ENCODE measurements around the gene NCK2.

The NCK2 gene

DNA sequence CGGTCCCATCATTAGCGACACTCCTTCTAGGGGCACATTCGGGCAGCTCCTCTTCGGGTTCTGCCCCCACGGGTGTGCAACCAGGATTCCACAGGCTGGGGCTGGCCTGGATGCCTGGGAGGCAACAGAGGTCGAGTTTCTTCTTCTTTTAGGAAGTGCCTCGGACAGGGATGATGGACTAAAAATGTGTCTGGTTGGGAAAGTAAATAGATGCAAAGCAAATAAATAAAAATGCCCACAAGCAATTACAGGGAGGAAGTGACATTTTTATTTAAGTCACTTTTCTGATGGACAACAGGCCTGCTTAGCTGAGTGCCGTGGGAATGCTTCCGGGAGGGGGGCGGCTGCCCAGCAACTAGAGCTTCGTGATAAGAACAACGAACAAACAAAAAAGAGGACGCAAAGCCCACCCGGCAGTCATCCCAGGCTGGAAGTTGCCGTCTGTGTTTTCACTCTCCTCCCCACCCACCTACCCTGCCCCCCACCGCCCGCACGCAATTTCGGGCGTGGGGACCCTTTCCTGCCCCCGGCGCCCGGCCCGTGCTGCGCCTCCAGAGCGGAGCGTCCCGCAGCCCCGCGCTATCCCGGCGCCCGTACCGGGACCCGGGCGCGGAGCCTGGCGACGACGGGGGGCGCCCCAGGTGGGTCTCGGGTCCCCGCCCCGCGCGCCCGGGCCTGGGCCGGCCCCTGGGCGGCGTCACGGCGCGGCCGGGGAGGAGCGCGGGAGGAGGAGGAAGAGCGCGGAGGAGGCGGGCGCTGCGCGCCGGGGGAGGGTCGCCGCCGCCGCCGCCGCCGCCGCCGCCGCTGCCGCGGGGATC is 412 bp upstream of the NCK2 start:
- peaks cover 19% of the 10 kb centered on the region for H3K36me3 ChIP-seq (ENCODE audit: insufficient read depth, insufficient read length, low read length)
- no peaks in the 10 kb centered on the region for H3K9me3 ChIP-seq (ENCODE audit: insufficient read depth, low read length)
- H3K27me3 ChIP-seq (ENCODE audit: insufficient read depth, insufficient read length), result peaks cover 24% of the 10 kb centered on the region
- TF ChIP-seq ZNF274 (IDR thresholded peaks at IDR 0.05; ENCODE audit: low read depth, low read length) (no peak), SUZ12 (IDR thresholded peaks at IDR 0.05; ENCODE audit: extremely low read depth, insufficient read depth, insufficient read length) (no peak), YY1 (IDR thresholded peaks at IDR 0.05; ENCODE audit: insufficient read depth, insufficient read length) (no peak)
- H3K4me1 ChIP-seq (ENCODE audit: insufficient read depth, insufficient read length), result peaks cover 3% of the 10 kb centered on the region
- H3K9ac ChIP-seq (ENCODE audit: insufficient read length, low read depth), result no peak overlapping the region
- H3K4me3 ChIP-seq (ENCODE audit: insufficient read length, low read depth), result peak overlapping the region; percentile 38
- no peak for DNase-seq (ENCODE audit: low read depth, low spot score)

DNA sequence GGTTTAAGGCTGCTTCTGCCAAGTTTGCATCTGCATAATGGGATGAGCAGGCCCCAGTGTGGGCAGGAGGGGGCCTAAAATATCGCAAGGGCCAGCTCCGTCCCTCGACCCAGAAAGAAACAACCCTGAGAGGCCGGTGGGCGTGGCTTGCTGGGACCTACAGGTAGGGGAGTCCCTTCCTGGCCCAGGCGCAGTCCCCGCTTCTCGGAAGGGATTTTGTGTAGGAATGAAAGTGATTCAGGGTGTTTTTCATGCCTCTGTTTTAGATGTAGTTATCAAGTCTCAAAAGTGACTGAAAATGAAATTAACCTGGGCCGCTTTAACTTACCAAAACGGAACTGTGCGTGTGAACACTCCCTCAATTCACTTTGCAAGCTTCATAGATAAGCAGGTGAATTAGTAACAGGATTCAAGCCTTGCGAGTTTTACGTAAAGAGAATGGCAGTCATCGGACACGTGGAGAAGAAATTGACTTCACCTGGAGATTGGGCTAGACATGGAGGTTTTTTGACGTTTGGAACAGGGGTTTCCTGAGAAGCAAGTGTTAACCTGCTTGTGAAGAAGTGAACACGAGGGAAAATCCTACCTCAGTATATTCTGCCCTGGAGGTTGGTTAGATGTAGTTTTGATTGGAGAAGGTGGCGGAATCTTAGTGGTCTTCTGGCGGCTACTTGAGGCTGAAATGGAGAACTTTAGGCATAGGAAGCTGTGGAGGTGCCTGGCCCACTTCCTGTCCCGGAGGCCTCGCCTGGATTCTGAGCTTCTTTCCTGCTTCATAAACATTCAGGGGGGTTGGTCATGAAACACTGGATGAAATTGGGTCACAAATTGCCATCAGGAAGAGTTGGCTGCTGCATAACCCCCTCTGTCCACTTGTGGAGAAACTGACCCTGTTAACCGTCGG is 1.7 kb downstream of the NCK2 start:
- TF ChIP-seq YY1 (IDR thresholded peaks at IDR 0.05; ENCODE audit: insufficient read depth, insufficient read length), result no peak
- no peak for TF ChIP-seq SUZ12 (IDR thresholded peaks at IDR 0.05; ENCODE audit: extremely low read depth, insufficient read depth, insufficient read length)
- no peak for TF ChIP-seq ZNF274 (IDR thresholded peaks at IDR 0.05; ENCODE audit: low read depth, low read length)
- no peak for DNase-seq (ENCODE audit: low read depth, low spot score)
- Histone ChIP-seq H3K36me3 (ENCODE audit: insufficient read depth, insufficient read length, low read length) (peaks cover 30% of the 10 kb centered on the region), H3K4me3 (ENCODE audit: insufficient read length, low read depth) (peak overlapping the region; percentile 71), H3K9ac (ENCODE audit: insufficient read length, low read depth) (peak overlapping the region; percentile 81), H3K27me3 (ENCODE audit: insufficient read depth, insufficient read length) (peaks cover 24% of the 10 kb centered on the region), H3K9me3 (ENCODE audit: insufficient read depth, low read length) (no peaks in the 10 kb centered on the region), H3K4me1 (ENCODE audit: insufficient read depth, insufficient read length) (peaks cover 6% of the 10 kb centered on the region)

DNA sequence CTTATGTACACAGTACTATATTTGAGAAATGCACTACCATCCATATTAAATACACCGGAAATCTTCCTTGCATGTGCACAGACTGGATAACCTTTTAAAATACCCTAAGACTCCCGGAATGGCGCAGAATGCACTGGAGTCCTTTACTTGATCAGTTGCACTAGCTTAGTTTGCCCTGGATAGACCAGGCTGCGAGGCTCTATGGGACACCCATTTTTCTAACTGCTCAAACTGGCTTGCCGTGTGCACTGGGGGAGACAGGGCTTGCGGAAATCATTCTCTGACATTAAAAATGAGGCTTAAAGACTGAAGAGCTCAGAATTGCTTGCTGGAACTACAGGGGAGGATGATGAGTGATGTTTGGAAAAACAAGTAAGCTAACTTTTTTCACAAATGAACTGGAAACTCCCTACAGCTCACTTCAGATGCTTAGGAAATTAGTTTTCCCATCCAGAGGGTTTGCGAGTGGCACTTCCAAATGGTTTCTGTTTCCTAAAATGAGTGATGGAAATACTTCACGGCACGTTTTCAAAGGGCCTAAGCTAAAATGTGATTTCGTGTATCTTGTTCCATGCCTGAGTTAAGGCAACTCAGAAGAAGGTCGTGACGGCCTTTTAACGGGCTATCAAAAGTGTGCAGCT is 2.7 kb downstream of the NCK2 start:
- H3K9me3 ChIP-seq (ENCODE audit: insufficient read depth, low read length), result no peaks in the 10 kb centered on the region
- peaks cover 6% of the 10 kb centered on the region for H3K4me1 ChIP-seq (ENCODE audit: insufficient read depth, insufficient read length)
- TF ChIP-seq ZNF274 (IDR thresholded peaks at IDR 0.05; ENCODE audit: low read depth, low read length) (no peak), SUZ12 (IDR thresholded peaks at IDR 0.05; ENCODE audit: extremely low read depth, insufficient read depth, insufficient read length) (no peak), YY1 (IDR thresholded peaks at IDR 0.05; ENCODE audit: insufficient read depth, insufficient read length) (no peak)
- peaks cover 17% of the 10 kb centered on the region for H3K27me3 ChIP-seq (ENCODE audit: insufficient read depth, insufficient read length)
- H3K9ac ChIP-seq (ENCODE audit: insufficient read length, low read depth), result no peak overlapping the region
- no peak overlapping the region for H3K4me3 ChIP-seq (ENCODE audit: insufficient read length, low read depth)
- DNase-seq (ENCODE audit: low read depth, low spot score), result no peak
- peaks cover 38% of the 10 kb centered on the region for H3K36me3 ChIP-seq (ENCODE audit: insufficient read depth, insufficient read length, low read length)

DNA sequence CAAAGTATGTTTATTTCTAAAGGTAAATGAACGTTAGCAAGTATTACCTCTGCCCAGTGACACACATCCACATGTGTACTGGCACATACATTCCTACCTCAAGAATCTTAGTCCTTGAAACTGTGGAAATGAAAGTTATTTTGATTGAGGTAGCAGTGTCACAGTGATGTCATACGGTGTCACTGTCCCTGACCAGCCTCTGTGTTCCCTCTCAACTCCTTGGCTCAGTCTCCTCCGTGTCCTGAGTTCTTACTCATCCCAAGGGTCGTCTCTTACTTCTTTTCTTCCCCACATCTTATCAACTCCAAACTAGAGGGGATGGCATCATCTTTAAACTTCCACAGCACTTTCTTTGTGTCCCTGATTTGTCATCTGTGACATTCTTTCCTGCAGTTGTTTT is 3.3 kb downstream of the NCK2 start:
- Histone ChIP-seq H3K27me3 (ENCODE audit: insufficient read depth, insufficient read length) (peaks cover 11% of the 10 kb centered on the region), H3K9ac (ENCODE audit: insufficient read length, low read depth) (no peak overlapping the region)
- TF ChIP-seq YY1 (IDR thresholded peaks at IDR 0.05; ENCODE audit: insufficient read depth, insufficient read length) (no peak), ZNF274 (IDR thresholded peaks at IDR 0.05; ENCODE audit: low read depth, low read length) (no peak), SUZ12 (IDR thresholded peaks at IDR 0.05; ENCODE audit: extremely low read depth, insufficient read depth, insufficient read length) (no peak)

DNA sequence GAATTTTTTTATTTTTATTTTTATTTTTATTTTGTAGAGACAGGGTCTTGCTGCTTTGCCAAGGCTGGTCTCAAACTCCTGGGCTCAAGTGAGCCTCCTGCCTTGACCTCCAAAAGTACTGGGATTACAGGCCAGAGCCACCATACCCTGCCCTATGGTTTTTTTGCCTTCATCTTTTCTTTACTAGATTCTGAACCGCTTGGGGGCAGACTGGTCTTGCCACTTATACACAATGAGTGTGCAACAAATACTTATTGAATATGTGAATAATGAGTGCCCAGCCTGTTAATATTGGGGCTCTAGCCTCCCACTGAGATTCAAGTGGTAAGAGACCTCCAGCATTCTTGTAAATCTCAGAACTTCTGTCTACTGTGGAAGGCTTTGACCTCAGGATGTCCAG is 3.9 kb downstream of the NCK2 start:
- Histone ChIP-seq H3K27me3 (ENCODE audit: insufficient read depth, insufficient read length) (peaks cover 5% of the 10 kb centered on the region), H3K36me3 (ENCODE audit: insufficient read depth, insufficient read length, low read length) (peaks cover 43% of the 10 kb centered on the region), H3K9ac (ENCODE audit: insufficient read length, low read depth) (no peak overlapping the region), H3K9me3 (ENCODE audit: insufficient read depth, low read length) (no peaks in the 10 kb centered on the region), H3K4me3 (ENCODE audit: insufficient read length, low read depth) (no peak overlapping the region), H3K4me1 (ENCODE audit: insufficient read depth, insufficient read length) (peaks cover 6% of the 10 kb centered on the region)
- TF ChIP-seq YY1 (IDR thresholded peaks at IDR 0.05; ENCODE audit: insufficient read depth, insufficient read length), result no peak
- TF ChIP-seq ZNF274 (IDR thresholded peaks at IDR 0.05; ENCODE audit: low read depth, low read length), result no peak
- TF ChIP-seq SUZ12 (IDR thresholded peaks at IDR 0.05; ENCODE audit: extremely low read depth, insufficient read depth, insufficient read length), result no peak
- no peak for DNase-seq (ENCODE audit: low read depth, low spot score)

More for the DNA sequence above, 3.3 kb downstream of the NCK2 start:
- no peak overlapping the region for H3K4me3 ChIP-seq (ENCODE audit: insufficient read length, low read depth)
- no peaks in the 10 kb centered on the region for H3K9me3 ChIP-seq (ENCODE audit: insufficient read depth, low read length)
- no peak for DNase-seq (ENCODE audit: low read depth, low spot score)
- peaks cover 38% of the 10 kb centered on the region for H3K36me3 ChIP-seq (ENCODE audit: insufficient read depth, insufficient read length, low read length)
- H3K4me1 ChIP-seq (ENCODE audit: insufficient read depth, insufficient read length), result peaks cover 6% of the 10 kb centered on the region

DNA sequence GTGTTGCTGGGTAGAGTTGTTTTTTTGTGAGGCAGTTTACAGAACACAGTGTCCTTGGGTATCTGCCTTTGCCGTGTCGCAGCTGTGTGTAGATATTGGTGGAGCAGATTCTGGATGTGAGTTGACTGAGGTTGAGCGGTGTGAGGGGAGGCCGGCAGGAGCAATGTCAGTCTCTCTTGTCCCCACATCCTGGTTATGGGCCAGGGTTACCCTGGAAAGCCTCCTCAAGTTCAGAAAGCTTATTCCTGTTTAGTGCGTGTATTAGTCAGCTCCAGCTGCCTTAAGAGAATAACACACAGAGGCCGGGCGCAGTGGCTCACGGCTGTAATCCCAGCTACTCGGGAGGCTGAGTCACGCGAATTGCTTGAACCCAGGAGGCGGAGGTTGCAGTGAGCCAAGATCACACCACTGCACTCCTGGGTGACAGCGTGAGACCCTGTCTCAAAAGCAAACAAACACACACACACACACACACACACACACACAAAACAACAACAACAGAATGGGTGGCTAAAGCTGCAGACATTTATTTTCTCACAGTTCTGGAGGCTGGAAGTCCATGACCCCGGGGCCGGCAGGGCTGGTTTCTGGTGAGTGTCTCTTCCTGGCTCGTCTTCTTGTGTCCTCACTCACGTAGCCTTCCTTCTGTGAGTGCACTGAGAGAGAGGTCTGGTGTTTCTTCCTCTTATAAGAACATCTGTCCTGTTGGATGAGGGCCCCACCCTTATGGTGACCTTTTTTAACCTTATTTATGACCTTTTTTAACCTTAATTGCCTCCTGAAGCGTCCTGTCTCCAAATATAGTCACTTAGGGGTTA is 5.1 kb downstream of the NCK2 start:
- peaks cover 3% of the 10 kb centered on the region for H3K4me1 ChIP-seq (ENCODE audit: insufficient read depth, insufficient read length)
- DNase-seq (ENCODE audit: low read depth, low spot score), result no peak

More for the DNA sequence above, 5.1 kb downstream of the NCK2 start:
- H3K4me3 ChIP-seq (ENCODE audit: insufficient read length, low read depth), result no peak overlapping the region
- no peaks in the 10 kb centered on the region for H3K27me3 ChIP-seq (ENCODE audit: insufficient read depth, insufficient read length)
- peaks cover 47% of the 10 kb centered on the region for H3K36me3 ChIP-seq (ENCODE audit: insufficient read depth, insufficient read length, low read length)
- TF ChIP-seq ZNF274 (IDR thresholded peaks at IDR 0.05; ENCODE audit: low read depth, low read length) (no peak), SUZ12 (IDR thresholded peaks at IDR 0.05; ENCODE audit: extremely low read depth, insufficient read depth, insufficient read length) (no peak), YY1 (IDR thresholded peaks at IDR 0.05; ENCODE audit: insufficient read depth, insufficient read length) (no peak)
- H3K9ac ChIP-seq (ENCODE audit: insufficient read length, low read depth), result no peak overlapping the region
- no peaks in the 10 kb centered on the region for H3K9me3 ChIP-seq (ENCODE audit: insufficient read depth, low read length)
